BLaER1 (cell line): Measurements from ENCODE around the gene FOXJ1.

Experiments
- H3K27ac ChIP-seq: shearing (Covaris generic); formaldehyde crosslinking; 2 replicates; pipeline ENCODE4 v1.8.1; 2022
- H3K27me3 ChIP-seq: shearing (Covaris generic); formaldehyde crosslinking; 2 replicates; pipeline ENCODE4 v1.8.1; 2022
- H3K36me3 ChIP-seq: shearing (Covaris generic); formaldehyde crosslinking; 2 replicates; pipeline ENCODE4 v1.8.1; 2022
- H3K4me1 ChIP-seq: shearing (Covaris generic); formaldehyde crosslinking; 2 replicates; pipeline ENCODE4 v1.8.1; 2022
- H3K4me2 ChIP-seq: shearing (Covaris generic); formaldehyde crosslinking; 2 replicates; pipeline ENCODE4 v1.8.1; 2022
- H3K4me3 ChIP-seq: shearing (Covaris generic); formaldehyde crosslinking; 2 replicates; pipeline ENCODE4 v1.8.1; 2022
- H3K9ac ChIP-seq: shearing (Covaris generic); formaldehyde crosslinking; 2 replicates; pipeline ENCODE4 v1.8.1; 2022
- H3K9me3 ChIP-seq: shearing (Covaris generic); formaldehyde crosslinking; 2 replicates; pipeline ENCODE4 v1.8.1; 2022
- H4K20me1 ChIP-seq: shearing (Covaris generic); formaldehyde crosslinking; 2 replicates; pipeline ENCODE4 v1.8.1; 2022
- Cebpa-rat ChIP-seq: shearing (Covaris generic); IDR thresholded peaks from 2 replicates; pipeline ENCODE4 v1.8.1; 2022

FOXJ1 gene

GRCh38 chr17:76160896-76161528 is 20.0 kb upstream of the FOXJ1 start:
- Histone ChIP-seq H3K9ac (no peak overlapping the region), H3K27me3 (no peaks in the 10 kb centered on the region), H3K4me3 (no peak overlapping the region), H4K20me1 (no peaks in the 10 kb centered on the region), H3K9me3 (no peaks in the 10 kb centered on the region), H3K27ac (no peak overlapping the region), H3K36me3 (no peaks in the 10 kb centered on the region), H3K4me2 (no peak overlapping the region), H3K4me1 (no peaks in the 10 kb centered on the region)
- TF ChIP-seq Cebpa-rat, result no peak

- H3K4me1 ChIP-seq, result no peaks in the 10 kb centered on the region
- no peak overlapping the region for H3K4me2 ChIP-seq
- H3K36me3 ChIP-seq, result no peaks in the 10 kb centered on the region
- no peak overlapping the region for H3K4me3 ChIP-seq
- no peak overlapping the region for H3K9ac ChIP-seq
- no peak for TF ChIP-seq Cebpa-rat
- H3K9me3 ChIP-seq, result no peaks in the 10 kb centered on the region
- H3K27me3 ChIP-seq, result no peaks in the 10 kb centered on the region
- no peak overlapping the region for H3K27ac ChIP-seq
- H4K20me1 ChIP-seq, result no peaks in the 10 kb centered on the region
Observed at GRCh38 chr17:76159157-76159556, 18.1 kb upstream of the FOXJ1 start.

GRCh38 chr17:76157759-76158158 is 16.7 kb upstream of the FOXJ1 start:
- Histone ChIP-seq H3K4me3 (no peak overlapping the region), H3K36me3 (no peaks in the 10 kb centered on the region), H3K9me3 (no peaks in the 10 kb centered on the region), H3K4me1 (no peaks in the 10 kb centered on the region), H4K20me1 (no peaks in the 10 kb centered on the region), H3K9ac (no peak overlapping the region), H3K27ac (no peak overlapping the region), H3K4me2 (no peak overlapping the region), H3K27me3 (no peaks in the 10 kb centered on the region)
- no peak for TF ChIP-seq Cebpa-rat

GRCh38 chr17:76156662-76156991 is 15.6 kb upstream of the FOXJ1 start:
- no peak for TF ChIP-seq Cebpa-rat
- Histone ChIP-seq H3K4me3 (no peak overlapping the region), H3K27ac (no peak overlapping the region), H3K9ac (no peak overlapping the region), H4K20me1 (no peaks in the 10 kb centered on the region), H3K27me3 (no peaks in the 10 kb centered on the region), H3K9me3 (no peaks in the 10 kb centered on the region), H3K36me3 (no peaks in the 10 kb centered on the region), H3K4me1 (no peaks in the 10 kb centered on the region), H3K4me2 (no peak overlapping the region)

GRCh38 chr17:76155988-76156661 is 15.1 kb upstream of the FOXJ1 start:
- no peak overlapping the region for H3K27ac ChIP-seq

GRCh38 chr17:76154936-76155845 is 14.1 kb upstream of the FOXJ1 start:
- Histone ChIP-seq H3K4me2 (no peak overlapping the region), H4K20me1 (no peaks in the 10 kb centered on the region), H3K36me3 (no peaks in the 10 kb centered on the region), H3K27me3 (no peaks in the 10 kb centered on the region), H3K4me1 (peaks cover 9% of the 10 kb centered on the region), H3K4me3 (no peak overlapping the region), H3K9me3 (no peaks in the 10 kb centered on the region), H3K27ac (no peak overlapping the region), H3K9ac (no peak overlapping the region)
- TF ChIP-seq Cebpa-rat, result no peak

More at GRCh38 chr17:76155988-76156661, 15.1 kb upstream of the FOXJ1 start:
- H4K20me1 ChIP-seq, result no peaks in the 10 kb centered on the region
- no peaks in the 10 kb centered on the region for H3K9me3 ChIP-seq
- no peaks in the 10 kb centered on the region for H3K36me3 ChIP-seq
- no peak overlapping the region for H3K4me2 ChIP-seq
- no peak for TF ChIP-seq Cebpa-rat
- no peak overlapping the region for H3K4me3 ChIP-seq
- no peaks in the 10 kb centered on the region for H3K4me1 ChIP-seq
- H3K27me3 ChIP-seq, result no peaks in the 10 kb centered on the region
- no peak overlapping the region for H3K9ac ChIP-seq

GRCh38 chr17:76154292-76154691 is 13.2 kb upstream of the FOXJ1 start:
- Histone ChIP-seq H3K4me3 (no peak overlapping the region), H3K9ac (no peak overlapping the region), H3K4me1 (peaks cover 18% of the 10 kb centered on the region), H3K36me3 (no peaks in the 10 kb centered on the region), H3K4me2 (no peak overlapping the region), H3K9me3 (no peaks in the 10 kb centered on the region), H4K20me1 (no peaks in the 10 kb centered on the region), H3K27ac (no peak overlapping the region), H3K27me3 (no peaks in the 10 kb centered on the region)
- TF ChIP-seq Cebpa-rat, result no peak

GRCh38 chr17:76153640-76154039 is 12.6 kb upstream of the FOXJ1 start:
- Histone ChIP-seq H3K36me3 (no peaks in the 10 kb centered on the region), H4K20me1 (no peaks in the 10 kb centered on the region), H3K4me3 (no peak overlapping the region), H3K4me1 (peaks cover 22% of the 10 kb centered on the region), H3K27ac (no peak overlapping the region), H3K4me2 (no peak overlapping the region), H3K9me3 (no peaks in the 10 kb centered on the region), H3K9ac (no peak overlapping the region), H3K27me3 (no peaks in the 10 kb centered on the region)
- TF ChIP-seq Cebpa-rat, result no peak

- Histone ChIP-seq H3K36me3 (no peaks in the 10 kb centered on the region), H3K4me2 (no peak overlapping the region), H4K20me1 (no peaks in the 10 kb centered on the region), H3K9me3 (no peaks in the 10 kb centered on the region), H3K4me3 (no peak overlapping the region), H3K27ac (no peak overlapping the region), H3K4me1 (peaks cover 22% of the 10 kb centered on the region), H3K27me3 (no peaks in the 10 kb centered on the region), H3K9ac (no peak overlapping the region)
- no peak for TF ChIP-seq Cebpa-rat
Observed at GRCh38 chr17:76153202-76153601, 12.2 kb upstream of the FOXJ1 start.

GRCh38 chr17:76152591-76152990 is 11.5 kb upstream of the FOXJ1 start:
- no peaks in the 10 kb centered on the region for H3K27me3 ChIP-seq
- no peaks in the 10 kb centered on the region for H3K36me3 ChIP-seq
- H4K20me1 ChIP-seq, result no peaks in the 10 kb centered on the region
- no peak overlapping the region for H3K4me2 ChIP-seq
- no peak for TF ChIP-seq Cebpa-rat
- H3K9ac ChIP-seq, result no peak overlapping the region
- no peak overlapping the region for H3K27ac ChIP-seq
- peaks cover 23% of the 10 kb centered on the region for H3K4me1 ChIP-seq
- H3K4me3 ChIP-seq, result no peak overlapping the region
- no peaks in the 10 kb centered on the region for H3K9me3 ChIP-seq
